H1 (cell line): ENCODE results near the gene DOCK9.

Source experiments
- ATF2 ChIP-seq: IDR thresholded peaks from 2 replicates; pipeline ENCODE4 v1.6.1; 2012; ENCODE audit warnings: low read length, inconsistent platforms
- CTCF ChIP-seq, 3 experiments: IDR thresholded peaks; 1 replicate in 2 of 3; 2 replicates in 1 of 3; pipeline versions ENCODE4 v1.5.1 to v1.6.1; 2011; ENCODE audit warnings: low read length in 3 of 3, mild to moderate bottlenecking in 3 of 3, inconsistent platforms in 2 of 3, low read depth in 1 of 3, moderate library complexity in 1 of 3; ENCODE audit not compliant: insufficient read depth in 1 of 3; ENCODE audit errors: control extremely low read depth in 1 of 3
- GABPA ChIP-seq: IDR thresholded peaks from 2 replicates; pipeline ENCODE4 v1.6.1; 2011; ENCODE audit warnings: mild to moderate bottlenecking, low read length, moderate library complexity, borderline replicate concordance; ENCODE audit not compliant: insufficient read depth
- MAX ChIP-seq: IDR thresholded peaks from 2 replicates; pipeline ENCODE4 v1.6.1; 2012; ENCODE audit warnings: inconsistent platforms
- RAD21 ChIP-seq, 2 experiments: IDR thresholded peaks in 1 of 2; conservative IDR thresholded peaks in 1 of 2; 2 replicates each; pipeline ENCODE4 v1.6.1; 2011; ENCODE audit warnings: low read depth in 2 of 2, low read length in 2 of 2, improper control_type of control experiment in 1 of 2, inconsistent platforms in 1 of 2, mild to moderate bottlenecking in 1 of 2, moderate library complexity in 1 of 2
- YY1 ChIP-seq: IDR thresholded peaks from 2 replicates; pipeline ENCODE4 v1.6.1; 2011; ENCODE audit warnings: low read depth, mild to moderate bottlenecking, low read length

GRCh38 chr13:98854448-98854847 is 123.4 kb downstream of the DOCK9 start:
- no peak for TF ChIP-seq YY1
- TF ChIP-seq RAD21 (IDR thresholded peaks at IDR 0.05 in 1 of 2, conservative IDR thresholded peaks at IDR 0.05 in 1 of 2; ENCODE audit: low read depth in 2 of 2, low read length in 2 of 2), result no peak
- TF ChIP-seq CTCF (IDR thresholded peaks at IDR 0.05; ENCODE audit: control extremely low read depth in 1 of 3, insufficient read depth in 1 of 3, low read depth in 1 of 3, low read length in 3 of 3), result no peak
- TF ChIP-seq MAX, result no peak
- no peak for TF ChIP-seq GABPA
- TF ChIP-seq ATF2, result no peak
